Neuronal stem cell (in vitro differentiated cells): ENCODE data around the gene PFDN6.

ENCODE experiments used
- DNase-seq: peaks from one replicate; pipeline ENCODE4 v3.0.0-alpha.2; 2013; ENCODE audit warnings: low spot score
- H2AFZ ChIP-seq: one replicate; pipeline ENCODE4 v1.6.1; 2013; ENCODE audit warnings: mild to moderate bottlenecking, low read length, inconsistent platforms
- H2AK5ac ChIP-seq: 2 replicates; pipeline ENCODE4 v1.6.1; 2013; ENCODE audit warnings: low read depth, mild to moderate bottlenecking, inconsistent platforms, low read length, moderate library complexity, mixed read lengths
- H2BK120ac ChIP-seq: 2 replicates; pipeline ENCODE4 v1.6.1; 2013; ENCODE audit warnings: low read depth, mild to moderate bottlenecking, inconsistent platforms, low read length, moderate library complexity, mixed read lengths
- H2BK12ac ChIP-seq: one replicate; pipeline ENCODE4 v1.6.1; 2013; ENCODE audit warnings: low read length, inconsistent platforms
- H2BK15ac ChIP-seq: 2 replicates; pipeline ENCODE4 v1.6.1; 2013; ENCODE audit warnings: mild to moderate bottlenecking, low read length, inconsistent platforms, mixed read lengths
- H2BK5ac ChIP-seq: one replicate; pipeline ENCODE4 v1.6.1; 2013; ENCODE audit warnings: inconsistent platforms, mild to moderate bottlenecking, low read length, moderate library complexity
- H3K14ac ChIP-seq: one replicate; pipeline ENCODE4 v1.6.1; 2013; ENCODE audit warnings: low read length, inconsistent platforms
- H3K18ac ChIP-seq: 2 replicates; pipeline ENCODE4 v1.6.1; 2013; ENCODE audit warnings: low read length, inconsistent platforms
- H3K23ac ChIP-seq: 2 replicates; pipeline ENCODE4 v1.6.1; 2013; ENCODE audit warnings: low read depth, mild to moderate bottlenecking, mixed read lengths, low read length, inconsistent platforms; ENCODE audit not compliant: poor library complexity
- H3K27ac ChIP-seq: replicated peaks from 3 replicates; pipeline ENCODE4 v1.5.1; 2013; ENCODE audit warnings: low read length, inconsistent platforms
- H3K27me3 ChIP-seq, 3 experiments: 2 replicates each; pipeline ENCODE4 v1.6.1; 2013; ENCODE audit warnings: low read length in 3 of 3, mild to moderate bottlenecking in 2 of 3, inconsistent platforms in 1 of 3, low read depth in 1 of 3, mixed read lengths in 1 of 3, moderate library complexity in 1 of 3; ENCODE audit not compliant: control insufficient read depth in 3 of 3, insufficient read depth in 3 of 3
- H3K36me3 ChIP-seq, 2 donors: replicated peaks in 1 of 2; 2 replicates each; pipeline ENCODE4 v1.6.1; 2013; ENCODE audit warnings: low read length in 2 of 2; ENCODE audit not compliant: control insufficient read depth in 2 of 2, insufficient read depth in 2 of 2
- H3K4ac ChIP-seq: 2 replicates; pipeline ENCODE4 v1.6.1; 2013; ENCODE audit warnings: inconsistent platforms, mild to moderate bottlenecking, low read length, moderate library complexity
- H3K4me1 ChIP-seq, 2 donors: 1 replicate in 1 of 2; 2 replicates in 1 of 2; pipeline ENCODE4 v1.6.1; 2013; ENCODE audit warnings: low read length in 2 of 2, low read depth in 1 of 2; ENCODE audit not compliant: control insufficient read depth in 2 of 2, insufficient read depth in 1 of 2
- H3K4me2 ChIP-seq: one replicate; pipeline ENCODE4 v1.6.1; 2013; ENCODE audit warnings: mild to moderate bottlenecking, low read length, inconsistent platforms; ENCODE audit not compliant: insufficient read depth, poor library complexity, severe bottlenecking
- H3K4me3 ChIP-seq, 2 donors: 2 replicates each; pipeline ENCODE4 v1.5.1; 2013; ENCODE audit warnings: low read length in 2 of 2, mild to moderate bottlenecking in 2 of 2, inconsistent platforms in 1 of 2, moderate library complexity in 1 of 2
- H3K79me1 ChIP-seq: one replicate; pipeline ENCODE4 v1.6.1; 2013; ENCODE audit warnings: low read depth, mild to moderate bottlenecking, inconsistent platforms, low read length, moderate library complexity
- H3K9ac ChIP-seq: one replicate; pipeline ENCODE4 v1.6.1; 2013; ENCODE audit warnings: mild to moderate bottlenecking, low read depth, low read length, inconsistent platforms; ENCODE audit not compliant: poor library complexity
- H3K9me3 ChIP-seq, 2 donors: replicated peaks in 1 of 2; 2 replicates each; pipeline versions ENCODE3 to v1.6.1; 2013; ENCODE audit warnings: low read length in 2 of 2, mild to moderate bottlenecking in 2 of 2, inconsistent platforms in 1 of 2, low read depth in 1 of 2, mixed read lengths in 1 of 2, moderate library complexity in 1 of 2; ENCODE audit not compliant: control insufficient read depth in 2 of 2, insufficient read depth in 1 of 2
- H4K8ac ChIP-seq: one replicate; pipeline ENCODE4 v1.6.1; 2013; ENCODE audit warnings: low read depth, mild to moderate bottlenecking, inconsistent platforms, low read length, moderate library complexity
- H4K91ac ChIP-seq: one replicate; pipeline ENCODE4 v1.6.1; 2013; ENCODE audit warnings: low read length, low read depth, mild to moderate bottlenecking, inconsistent platforms; ENCODE audit not compliant: poor library complexity
- WGBS, 2 donors: extraction: QIAGEN DNeasy Blood & Tissue Kit; methylation state at CpG; one replicate each; pipeline ENCODE4 v1.1.7; 2013; ENCODE audit warnings: missing lambda C conversion rate in 2 of 2, mixed read lengths in 1 of 2; ENCODE audit not compliant: insufficient read length in 2 of 2, insufficient replicate concordance in 1 of 2; ENCODE audit errors: extremely low coverage in 2 of 2; 5-methylcytosine and 5-hydroxymethylcytosine counted together

PFDN6 gene

GRCh38 chr6:33314515-33314942, 25.1 kb downstream of the PFDN6 start:
- H4K91ac ChIP-seq = no peak overlapping the region
- H3K9ac ChIP-seq = no peak overlapping the region
- H2BK5ac ChIP-seq = no peak overlapping the region
- peak overlapping the region; percentile 92 for H3K4me2 ChIP-seq
- no peak overlapping the region for H2BK12ac ChIP-seq
- H3K36me3 ChIP-seq = peaks cover 13 to 31% of the 10 kb centered on the region in 2 donors
- H3K4me3 ChIP-seq = peak overlapping the region; percentile 31 to 79
- H2AK5ac ChIP-seq = no peak overlapping the region
- no peak overlapping the region for H3K4ac ChIP-seq
- no peak for DNase-seq
- H3K79me1 ChIP-seq = peaks cover 3% of the 10 kb centered on the region
- no peak overlapping the region for H2BK15ac ChIP-seq
- H3K18ac ChIP-seq = no peak overlapping the region
- H2AFZ ChIP-seq = peak overlapping the region; percentile 83
- no peaks in the 10 kb centered on the region for H3K9me3 ChIP-seq
- peaks cover 0 to 16% (median 0%) of the 10 kb centered on the region in 3 experiments for H3K27me3 ChIP-seq
- WGBS, 2 donors = no CpG with 5 or more reads among the region's 10 CpGs
- no peak overlapping the region for H3K27ac ChIP-seq
- H3K23ac ChIP-seq = peak overlapping the region; percentile 66
- no peak overlapping the region for H3K14ac ChIP-seq
- H3K4me1 ChIP-seq = peaks cover 20 to 31% of the 10 kb centered on the region in 2 donors
- H2BK120ac ChIP-seq = no peak overlapping the region
- no peak overlapping the region for H4K8ac ChIP-seq

- H3K4me3 ChIP-seq = peak overlapping the region in 1 of 2 donors; percentile 79
- H3K9ac ChIP-seq = no peak overlapping the region
- peaks cover 3% of the 10 kb centered on the region for H3K79me1 ChIP-seq
- no peak overlapping the region for H2AK5ac ChIP-seq
- no peaks in the 10 kb centered on the region for H3K9me3 ChIP-seq
- H3K4me1 ChIP-seq = peaks cover 20 to 32% of the 10 kb centered on the region in 2 donors
- no peak overlapping the region for H3K4me2 ChIP-seq
- no peak for DNase-seq
- H3K27ac ChIP-seq = no peak overlapping the region
- no peak overlapping the region for H3K18ac ChIP-seq
- H3K23ac ChIP-seq = peak overlapping the region; percentile 66
- no peak overlapping the region for H2BK5ac ChIP-seq
- H2BK120ac ChIP-seq = no peak overlapping the region
- no peak overlapping the region for H2BK12ac ChIP-seq
- H2BK15ac ChIP-seq = no peak overlapping the region
- H4K91ac ChIP-seq = no peak overlapping the region
- no peak overlapping the region for H3K14ac ChIP-seq
- no peak overlapping the region for H4K8ac ChIP-seq
- H3K4ac ChIP-seq = no peak overlapping the region
- no CpG with 5 or more reads among the region's 47 CpGs for WGBS, 2 donors
- H3K36me3 ChIP-seq = peaks cover 20 to 37% of the 10 kb centered on the region in 2 donors
- H2AFZ ChIP-seq = no peak overlapping the region
- H3K27me3 ChIP-seq = peaks cover 0 to 16% (median 0%) of the 10 kb centered on the region in 3 experiments
These were observed 25.8 kb downstream of the PFDN6 start for GRCh38 chr6:33314943-33315792.

- H3K4me2 ChIP-seq = no peak overlapping the region
- H3K27ac ChIP-seq = no peak overlapping the region
- peaks cover 0 to 16% (median 0%) of the 10 kb centered on the region in 3 experiments for H3K27me3 ChIP-seq
- H2AK5ac ChIP-seq = peak overlapping the region; percentile 19
- no peak for DNase-seq
- H3K4me3 ChIP-seq = no peak overlapping the region
- no peak overlapping the region for H4K8ac ChIP-seq
- peaks cover 3% of the 10 kb centered on the region for H3K79me1 ChIP-seq
- H3K9ac ChIP-seq = no peak overlapping the region
- H3K23ac ChIP-seq = peak overlapping the region; percentile 32
- H2AFZ ChIP-seq = no peak overlapping the region
- H2BK120ac ChIP-seq = no peak overlapping the region
- no peak overlapping the region for H2BK12ac ChIP-seq
- H3K18ac ChIP-seq = no peak overlapping the region
- no peak overlapping the region for H3K4ac ChIP-seq
- no peak overlapping the region for H4K91ac ChIP-seq
- H3K4me1 ChIP-seq = peaks cover 24 to 36% of the 10 kb centered on the region in 2 donors
- H3K14ac ChIP-seq = no peak overlapping the region
- H3K36me3 ChIP-seq = peaks cover 28 to 43% of the 10 kb centered on the region in 2 donors
- peak overlapping the region; percentile 16 for H2BK15ac ChIP-seq
- H2BK5ac ChIP-seq = no peak overlapping the region
- no CpG with 5 or more reads among the region's 17 CpGs for WGBS, 2 donors
- H3K9me3 ChIP-seq = no peaks in the 10 kb centered on the region
These were observed 26.6 kb downstream of the PFDN6 start for GRCh38 chr6:33315793-33316602.
